IMR-90 (cell line): ENCODE measurements around the gene CPXM2.

Source experiments
- BHLHE40 ChIP-seq: fragments of 150-350 bp; IDR thresholded peaks from 2 replicates; pipeline ENCODE4 v1.6.1; 2016; ENCODE audit warnings: mild to moderate bottlenecking, low read depth, low read length
- CEBPB ChIP-seq: IDR thresholded peaks from 2 replicates; pipeline ENCODE4 v1.6.1; 2012; ENCODE audit warnings: low read depth, low read length, improper control_type of control experiment
- FOS ChIP-seq: fragments of 150-350 bp; IDR thresholded peaks from 2 replicates; pipeline ENCODE4 v1.6.1; 2016; ENCODE audit warnings: low read depth, low read length
- MAFK ChIP-seq: IDR thresholded peaks from 2 replicates; pipeline ENCODE4 v1.6.1; 2012; ENCODE audit warnings: low read depth, low read length, improper control_type of control experiment
- MAZ ChIP-seq: IDR thresholded peaks from 2 replicates; pipeline ENCODE4 v1.6.1; 2012; ENCODE audit warnings: low read depth, mild to moderate bottlenecking, low read length, improper control_type of control experiment, moderate library complexity, borderline replicate concordance
- MXI1 ChIP-seq: IDR thresholded peaks from 2 replicates; pipeline ENCODE4 v1.6.1; 2012; ENCODE audit warnings: low read depth, mild to moderate bottlenecking, low read length, moderate library complexity, borderline replicate concordance
- POLR2A ChIP-seq: IDR thresholded peaks from 2 replicates; pipeline ENCODE4 v1.6.1; 2012; ENCODE audit warnings: mild to moderate bottlenecking, low read depth, low read length
- RAD21 ChIP-seq: IDR thresholded peaks from 2 replicates; pipeline ENCODE4 v1.6.1; 2012; ENCODE audit warnings: low read length, improper control_type of control experiment
- RCOR1 ChIP-seq: IDR thresholded peaks from 2 replicates; pipeline ENCODE4 v1.6.1; 2012; ENCODE audit warnings: mild to moderate bottlenecking, low read length, improper control_type of control experiment; ENCODE audit not compliant: insufficient replicate concordance
- SMC3 ChIP-seq: fragments of 150-350 bp; IDR thresholded peaks from 2 replicates; pipeline ENCODE4 v1.6.1; 2016; ENCODE audit warnings: low read depth, mild to moderate bottlenecking, antibody characterized with exemption, low read length, moderate library complexity
- TF ChIP-seq, protein P1 (sequence below): conservative IDR thresholded peaks from 2 replicates; pipeline ENCODE4 v1.5.1; 2012; ENCODE audit warnings: mild to moderate bottlenecking, low read depth, low read length, improper control_type of control experiment
- TF ChIP-seq, protein P2 (sequence below): fragments of 150-350 bp; IDR thresholded peaks from 2 replicates; pipeline ENCODE4 v1.6.1; 2016; ENCODE audit warnings: low read depth, mild to moderate bottlenecking, low read length, moderate library complexity, borderline replicate concordance

DNA sequence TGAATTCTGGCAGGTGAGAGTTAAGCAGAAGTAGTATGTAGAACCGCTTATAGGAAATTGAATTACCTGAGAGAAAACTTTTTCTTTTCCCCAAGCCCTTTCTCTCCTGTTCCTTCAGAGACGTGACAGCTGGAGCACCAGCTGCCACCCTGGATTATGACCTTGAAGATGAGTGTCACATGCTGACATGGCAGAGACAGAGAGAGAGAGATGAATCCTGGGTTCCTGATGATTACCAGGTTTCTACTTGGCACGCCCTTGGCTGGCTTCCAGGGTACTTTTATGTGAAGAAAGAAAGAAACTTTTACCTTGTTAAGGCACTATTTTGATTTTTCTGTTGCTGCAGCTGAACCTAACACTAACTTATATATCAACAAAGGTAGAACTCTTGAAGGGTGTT lies 125.6 kb downstream of the CPXM2 start:
- TF ChIP-seq, protein P1, sequence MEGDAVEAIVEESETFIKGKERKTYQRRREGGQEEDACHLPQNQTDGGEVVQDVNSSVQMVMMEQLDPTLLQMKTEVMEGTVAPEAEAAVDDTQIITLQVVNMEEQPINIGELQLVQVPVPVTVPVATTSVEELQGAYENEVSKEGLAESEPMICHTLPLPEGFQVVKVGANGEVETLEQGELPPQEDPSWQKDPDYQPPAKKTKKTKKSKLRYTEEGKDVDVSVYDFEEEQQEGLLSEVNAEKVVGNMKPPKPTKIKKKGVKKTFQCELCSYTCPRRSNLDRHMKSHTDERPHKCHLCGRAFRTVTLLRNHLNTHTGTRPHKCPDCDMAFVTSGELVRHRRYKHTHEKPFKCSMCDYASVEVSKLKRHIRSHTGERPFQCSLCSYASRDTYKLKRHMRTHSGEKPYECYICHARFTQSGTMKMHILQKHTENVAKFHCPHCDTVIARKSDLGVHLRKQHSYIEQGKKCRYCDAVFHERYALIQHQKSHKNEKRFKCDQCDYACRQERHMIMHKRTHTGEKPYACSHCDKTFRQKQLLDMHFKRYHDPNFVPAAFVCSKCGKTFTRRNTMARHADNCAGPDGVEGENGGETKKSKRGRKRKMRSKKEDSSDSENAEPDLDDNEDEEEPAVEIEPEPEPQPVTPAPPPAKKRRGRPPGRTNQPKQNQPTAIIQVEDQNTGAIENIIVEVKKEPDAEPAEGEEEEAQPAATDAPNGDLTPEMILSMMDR: no peak
- TF ChIP-seq MAFK (no peak), POLR2A (no peak), FOS (no peak), MAZ (no peak), RAD21 (no peak), MXI1 (no peak), BHLHE40 (no peak), RCOR1 (no peak), CEBPB (no peak), SMC3 (no peak)
- TF ChIP-seq, protein P2, sequence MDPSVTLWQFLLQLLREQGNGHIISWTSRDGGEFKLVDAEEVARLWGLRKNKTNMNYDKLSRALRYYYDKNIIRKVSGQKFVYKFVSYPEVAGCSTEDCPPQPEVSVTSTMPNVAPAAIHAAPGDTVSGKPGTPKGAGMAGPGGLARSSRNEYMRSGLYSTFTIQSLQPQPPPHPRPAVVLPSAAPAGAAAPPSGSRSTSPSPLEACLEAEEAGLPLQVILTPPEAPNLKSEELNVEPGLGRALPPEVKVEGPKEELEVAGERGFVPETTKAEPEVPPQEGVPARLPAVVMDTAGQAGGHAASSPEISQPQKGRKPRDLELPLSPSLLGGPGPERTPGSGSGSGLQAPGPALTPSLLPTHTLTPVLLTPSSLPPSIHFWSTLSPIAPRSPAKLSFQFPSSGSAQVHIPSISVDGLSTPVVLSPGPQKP: no peak
